ENCODE results near the gene KCNK10.

Gene KCNK10

DNA sequence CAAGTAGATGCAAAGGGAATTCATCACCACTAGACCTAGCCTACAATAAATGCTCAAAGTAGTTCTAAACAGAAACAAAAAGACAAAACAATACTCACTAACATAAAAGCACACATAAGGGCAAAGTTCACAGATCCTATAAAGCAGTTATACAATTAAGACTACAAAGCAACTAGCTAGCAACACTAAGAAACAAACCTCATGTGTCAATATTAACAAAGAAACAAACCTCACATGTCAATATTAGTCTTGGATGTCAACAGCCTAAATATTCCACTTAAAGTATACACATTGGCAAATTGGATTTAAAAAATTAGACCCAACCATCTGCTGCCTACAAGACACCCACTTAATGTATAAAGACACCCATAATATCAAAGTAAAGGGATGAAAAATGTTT, 152.7 kb downstream of the KCNK10 start:
- DNase-seq (ENCODE audit: low read depth): no peak

DNA sequence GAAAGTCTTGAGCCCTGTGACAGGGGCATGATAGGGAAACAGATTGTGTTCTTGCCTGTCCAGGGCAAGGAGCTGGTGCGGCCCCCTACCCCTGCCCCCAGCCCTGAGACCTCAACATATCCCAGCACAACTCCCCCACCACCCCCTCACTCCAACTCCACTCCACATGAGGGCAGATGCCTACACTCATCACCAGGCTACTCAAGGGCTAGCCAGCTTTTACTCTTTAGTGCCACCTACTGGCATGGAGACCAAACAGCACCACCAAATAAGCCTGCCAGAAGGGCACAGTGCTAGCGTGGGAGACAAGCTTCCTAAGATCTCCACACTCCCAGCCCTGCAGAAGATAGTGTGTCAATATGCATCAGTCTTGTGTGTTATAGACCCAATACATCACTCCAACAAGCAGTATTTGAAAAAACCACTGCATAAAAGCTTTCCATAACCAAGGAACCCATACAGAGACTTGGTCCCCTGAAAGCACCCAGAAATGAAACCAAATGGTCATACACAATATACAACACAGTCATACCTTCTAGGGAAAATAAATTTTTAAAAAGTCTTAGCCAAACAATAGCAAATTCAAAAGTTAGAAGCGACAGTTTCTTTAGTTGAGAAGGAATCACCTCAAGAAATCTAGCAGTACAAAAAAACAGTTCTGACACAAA, 154.4 kb downstream of the KCNK10 start:
- DNase-seq (ENCODE audit: low read depth): peak; percentile 13

DNA sequence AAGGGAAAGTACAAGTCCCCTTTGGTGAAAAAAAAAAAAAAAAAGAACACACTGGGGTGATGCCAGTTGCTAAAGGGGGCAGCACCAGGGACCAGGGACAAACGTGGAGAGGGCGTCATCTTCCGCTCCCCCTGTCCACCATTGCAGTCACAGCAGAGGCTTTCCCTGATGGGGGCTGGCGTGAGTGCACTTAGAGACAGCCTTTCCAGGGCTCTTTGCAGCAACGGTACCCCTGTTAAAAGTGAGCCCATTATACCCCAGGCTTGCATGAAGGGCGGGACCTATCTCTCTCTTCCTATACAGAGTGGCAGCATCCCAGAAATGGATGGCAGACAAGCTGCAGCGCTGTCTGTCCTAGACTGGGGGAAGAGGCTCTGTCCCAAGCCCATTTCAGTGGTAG, 155.0 kb downstream of the KCNK10 start:
- DNase-seq (ENCODE audit: low read depth): no peak

- DNase-seq (ENCODE audit: low read depth): no peak
Observed at GRCh38 chr14:88166616-88167015, 156.5 kb downstream of the KCNK10 start.

GRCh38 chr14:88164906-88165534, 158.0 kb downstream of the KCNK10 start:
- no peak for DNase-seq (ENCODE audit: low read depth)

DNA sequence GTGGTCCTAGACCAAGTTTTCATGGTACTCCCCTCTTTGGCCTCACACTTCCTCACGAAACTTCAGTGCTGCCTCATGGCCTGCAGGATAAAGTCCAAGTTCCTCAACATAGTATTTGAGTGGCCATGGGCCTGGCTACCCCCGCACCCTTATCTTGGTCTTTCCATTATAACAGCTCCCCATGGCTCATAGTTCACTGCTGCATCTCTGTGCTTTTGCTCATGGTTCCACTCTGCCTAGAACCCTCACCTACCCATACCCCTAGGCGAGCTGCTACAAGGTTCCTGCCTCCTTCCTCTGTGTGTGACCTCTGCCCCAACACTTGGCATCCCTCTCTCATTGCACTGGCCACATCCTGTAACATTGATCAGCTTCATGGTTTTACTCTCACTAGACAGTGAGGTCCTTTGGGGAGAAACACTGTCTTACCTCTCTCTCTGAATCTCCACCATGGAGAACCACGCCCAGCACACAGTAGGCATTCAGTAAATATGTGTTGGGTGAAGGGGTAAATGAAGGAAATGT, 159.3 kb downstream of the KCNK10 start:
- DNase-seq (ENCODE audit: low read depth): no peak

DNA sequence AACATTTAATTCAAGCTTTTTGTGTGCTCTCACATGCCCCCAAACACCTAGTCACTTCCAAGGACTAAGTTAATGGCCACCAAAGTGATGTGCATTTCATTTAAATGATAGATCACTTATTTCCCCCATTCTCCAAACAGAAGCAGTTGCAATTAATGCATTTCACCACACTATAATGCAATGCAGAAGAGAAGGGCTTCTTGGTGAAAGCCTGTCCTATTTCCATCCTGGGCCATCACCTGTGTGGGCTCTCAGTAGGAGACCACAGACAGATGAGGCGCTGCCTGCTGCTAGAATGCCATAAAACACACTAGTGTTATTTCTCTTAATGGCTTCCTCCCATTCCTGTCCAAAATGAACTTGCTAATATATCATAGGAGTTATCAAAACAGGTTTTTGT, 166.9 kb downstream of the KCNK10 start:
- DNase-seq (ENCODE audit: low read depth): no peak

GRCh38 chr14:88154926-88155325, 168.1 kb downstream of the KCNK10 start:
- no peak for DNase-seq (ENCODE audit: low read depth)

- no peak for DNase-seq (ENCODE audit: low read depth)
Observed at GRCh38 chr14:88154321-88154720, 168.7 kb downstream of the KCNK10 start.

- DNase-seq (ENCODE audit: low read depth): no peak
Observed at GRCh38 chr14:88146881-88147649, 176.0 kb downstream of the KCNK10 start.

DNA sequence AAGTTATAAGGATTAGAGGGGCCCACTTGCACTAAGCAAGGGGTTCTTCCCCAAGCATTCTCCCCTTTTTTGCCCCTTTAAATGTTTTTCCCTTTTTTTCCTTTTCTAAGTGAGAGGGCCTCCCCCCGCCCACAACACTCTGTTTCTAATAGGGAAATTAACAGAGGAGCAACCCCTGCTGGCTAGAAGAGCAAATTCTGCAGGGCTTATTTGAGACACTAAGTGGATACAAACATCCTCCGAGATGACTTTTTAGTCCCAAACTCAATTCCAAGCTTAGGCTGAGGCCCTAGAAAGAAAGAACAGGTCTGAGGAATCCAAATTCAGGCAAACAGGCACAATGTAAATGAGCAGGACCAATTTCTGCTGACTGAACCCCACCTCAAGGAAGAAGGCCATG, 179.3 kb downstream of the KCNK10 start:
- DNase-seq (ENCODE audit: low read depth): no peak

- no peak for DNase-seq (ENCODE audit: low read depth)
Observed at GRCh38 chr14:88142997-88143396, 180.1 kb downstream of the KCNK10 start.

- no peak for DNase-seq (ENCODE audit: low read depth)
Observed at GRCh38 chr14:88140874-88141273, 182.2 kb downstream of the KCNK10 start.

DNA sequence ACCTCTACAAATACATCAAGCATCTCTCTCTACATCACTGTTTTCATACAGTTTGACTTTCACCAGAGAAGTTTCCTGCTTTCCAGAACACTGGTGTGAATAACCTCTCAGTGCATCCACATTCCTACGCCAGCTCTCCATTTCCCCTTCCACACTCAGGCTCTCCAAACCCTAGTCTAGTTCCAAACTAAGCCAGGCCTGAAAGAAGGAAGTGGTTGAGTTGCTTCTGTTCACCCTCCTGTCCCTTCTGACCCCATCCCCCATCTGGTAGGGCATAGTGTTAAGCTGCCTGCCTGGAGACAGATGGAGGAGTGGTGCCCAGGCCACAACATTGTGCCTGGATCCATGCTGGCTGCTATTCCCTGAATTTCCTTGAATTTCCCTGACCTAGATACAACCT, 185.7 kb downstream of the KCNK10 start:
- no peak for DNase-seq (ENCODE audit: low read depth)
